PC-9 (cell line): ENCODE data around the gene SYDE1. TPM values are rescaled to one million over a fixed set of nuclear protein-coding genes. Genes with fewer than 3 reads are reported as not detected.

Source experiments
- BruUV-seq: library from RNA; stranded (reverse); fragments of 400-500 nt; replicated peaks from 2 replicates; lab custom pipeline; 2021; lab: Mats Ljungman, UMichigan
- CTCF ChIA-PET: fragments of 300-600 bp; sonication (Branson Sonifier 250); formaldehyde crosslinking; loops from one replicate; lab custom pipeline; 2022; ENCODE audit warnings: antibody characterized with exemption; lab: Charles Lee
- POLR2A ChIA-PET: fragments of 300-600 bp; sonication (Branson Sonifier 250); formaldehyde crosslinking; loops from one replicate; lab custom pipeline; 2022; ENCODE audit warnings: antibody characterized with exemption; ENCODE audit not compliant: unreplicated experiment; lab: Charles Lee
- DNase-seq, 2 experiments: peaks; one replicate each; pipeline versions ENCODE4 v3.0.0 to v3.0.0-alpha.2; 2015 to 2022; ENCODE audit warnings: mixed read lengths in 1 of 2
- H2AFZ ChIP-seq: fragments of 200-600 bp; sonication (generic); 2 replicates; pipeline ENCODE4 v1.8.1; 2017; ENCODE audit warnings: antibody characterized with exemption
- H3F3A ChIP-seq: fragments of 200-600 bp; sonication (generic); 2 replicates; pipeline ENCODE4 v1.8.1; 2017; ENCODE audit warnings: antibody characterized with exemption, mild to moderate bottlenecking, low read depth; ENCODE audit not compliant: insufficient read depth
- H3K27ac ChIP-seq: fragments of 200-600 bp; sonication (generic); 2 replicates; pipeline ENCODE4 v1.6.1; 2016; ENCODE audit warnings: mixed run types
- H3K27me3 ChIP-seq: fragments of 200-600 bp; sonication (generic); 2 replicates; pipeline ENCODE4 v1.6.1; 2016; ENCODE audit warnings: low read depth, mixed run types; ENCODE audit not compliant: insufficient read depth
- H3K36me3 ChIP-seq: fragments of 200-600 bp; sonication (generic); 2 replicates; pipeline ENCODE4 v1.6.1; 2016; ENCODE audit warnings: low read depth, mixed run types
- H3K4me1 ChIP-seq: fragments of 200-600 bp; sonication (generic); replicated peaks from 2 replicates; pipeline ENCODE4 v1.6.1; 2016; ENCODE audit warnings: mixed run types; ENCODE audit not compliant: insufficient read depth
- H3K4me2 ChIP-seq: fragments of 200-600 bp; sonication (generic); 2 replicates; pipeline ENCODE4 v1.6.1; 2017; ENCODE audit warnings: mixed run types
- H3K4me3 ChIP-seq: fragments of 200-600 bp; sonication (generic); 2 replicates; pipeline ENCODE4 v1.6.1; 2016; ENCODE audit warnings: mixed run types
- H3K79me2 ChIP-seq: fragments of 200-600 bp; sonication (generic); 2 replicates; pipeline ENCODE4 v1.6.1; 2017; ENCODE audit warnings: low read depth, mixed run types
- H3K9me2 ChIP-seq: fragments of 200-600 bp; sonication (generic); 2 replicates; pipeline ENCODE4 v1.8.1; 2017; ENCODE audit warnings: mild to moderate bottlenecking; ENCODE audit not compliant: insufficient read depth
- H3K9me3 ChIP-seq: fragments of 200-600 bp; sonication (generic); 2 replicates; pipeline ENCODE4 v1.8.1; 2016; ENCODE audit warnings: low read depth; ENCODE audit not compliant: insufficient read depth
- H4K20me1 ChIP-seq: fragments of 200-600 bp; sonication (generic); 2 replicates; pipeline ENCODE4 v1.8.1; 2017; ENCODE audit not compliant: insufficient read depth
- EZH2 ChIP-seq: fragments of 200-600 bp; sonication (generic); IDR thresholded peaks from 2 replicates; pipeline ENCODE4 v1.8.0; 2017; ENCODE audit warnings: antibody characterized with exemption, low read depth
- intact Hi-C: fragments of 100-400 bp; cut with micrococcal nuclease; formaldehyde crosslinking; loops from one replicate; pipeline ENCODE4 v1.10.0; 2022; ENCODE audit not compliant: unreplicated experiment
- total RNA-seq: library from RNA; stranded (reverse); gene quantifications from 2 replicates; pipeline ENCODE4 v1.2.3, GENCODE V29; 2021
- TF ChIP-seq, protein P1 (sequence below): fragments of 200-600 bp; sonication (generic); conservative IDR thresholded peaks from 2 replicates; pipeline ENCODE4 v1.6.1; 2017; ENCODE audit warnings: mixed run types, antibody characterized with exemption, mild to moderate bottlenecking, moderate library complexity

SYDE1 gene
- total RNA-seq, 1 experiment from 2014 or later, result 2.7 TPM

DNA sequence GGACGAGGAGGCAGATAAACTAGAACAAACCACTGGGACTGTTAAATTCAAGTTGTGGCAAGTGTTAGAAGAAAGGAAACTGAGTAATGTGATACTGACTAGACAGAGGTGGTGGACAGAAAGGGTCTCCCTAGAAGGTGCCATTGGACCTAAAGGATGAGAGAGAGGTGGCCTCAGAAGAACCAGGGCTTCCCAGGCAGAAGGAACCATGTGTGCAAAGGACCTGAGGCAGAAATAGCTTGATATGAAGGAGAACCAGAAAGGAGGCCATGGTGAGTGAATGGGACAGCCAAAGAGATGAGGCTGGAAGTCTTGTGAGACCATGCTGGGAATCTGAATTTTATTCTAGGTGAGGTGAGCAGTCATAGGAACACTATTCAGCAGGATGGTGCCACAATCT is 2.8 kb upstream of the SYDE1 start:
- Histone ChIP-seq H2AFZ (no peak overlapping the region), H3K79me2 (no peaks in the 10 kb centered on the region), H3K9me3 (peaks cover 15% of the 10 kb centered on the region), H3K27me3 (no peaks in the 10 kb centered on the region), H3K4me3 (no peak overlapping the region), H3K4me1 (peaks cover 10% of the 10 kb centered on the region; the same call in 1 of the 2 replicates), H3K36me3 (no peaks in the 10 kb centered on the region), H3K27ac (no peak overlapping the region), H3K9me2 (no peaks in the 10 kb centered on the region), H4K20me1 (no peaks in the 10 kb centered on the region), H3K4me2 (no peak overlapping the region), H3F3A (peaks cover 16% of the 10 kb centered on the region; the same call in 1 of the 2 replicates)
- TF ChIP-seq EZH2, result no peak
- TF ChIP-seq, protein P1, sequence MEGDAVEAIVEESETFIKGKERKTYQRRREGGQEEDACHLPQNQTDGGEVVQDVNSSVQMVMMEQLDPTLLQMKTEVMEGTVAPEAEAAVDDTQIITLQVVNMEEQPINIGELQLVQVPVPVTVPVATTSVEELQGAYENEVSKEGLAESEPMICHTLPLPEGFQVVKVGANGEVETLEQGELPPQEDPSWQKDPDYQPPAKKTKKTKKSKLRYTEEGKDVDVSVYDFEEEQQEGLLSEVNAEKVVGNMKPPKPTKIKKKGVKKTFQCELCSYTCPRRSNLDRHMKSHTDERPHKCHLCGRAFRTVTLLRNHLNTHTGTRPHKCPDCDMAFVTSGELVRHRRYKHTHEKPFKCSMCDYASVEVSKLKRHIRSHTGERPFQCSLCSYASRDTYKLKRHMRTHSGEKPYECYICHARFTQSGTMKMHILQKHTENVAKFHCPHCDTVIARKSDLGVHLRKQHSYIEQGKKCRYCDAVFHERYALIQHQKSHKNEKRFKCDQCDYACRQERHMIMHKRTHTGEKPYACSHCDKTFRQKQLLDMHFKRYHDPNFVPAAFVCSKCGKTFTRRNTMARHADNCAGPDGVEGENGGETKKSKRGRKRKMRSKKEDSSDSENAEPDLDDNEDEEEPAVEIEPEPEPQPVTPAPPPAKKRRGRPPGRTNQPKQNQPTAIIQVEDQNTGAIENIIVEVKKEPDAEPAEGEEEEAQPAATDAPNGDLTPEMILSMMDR, result no peak
- CTCF ChIA-PET, result no interaction called here
- intact Hi-C loops, result loop anchor here (10.0 kb wide), 1 partner anchor 150 kb away; no protein-coding TSS in a partner anchor
- DNase-seq, result no peak
- POLR2A ChIA-PET, result no interaction called here
- BruUV-seq, result no TSS peak

DNA sequence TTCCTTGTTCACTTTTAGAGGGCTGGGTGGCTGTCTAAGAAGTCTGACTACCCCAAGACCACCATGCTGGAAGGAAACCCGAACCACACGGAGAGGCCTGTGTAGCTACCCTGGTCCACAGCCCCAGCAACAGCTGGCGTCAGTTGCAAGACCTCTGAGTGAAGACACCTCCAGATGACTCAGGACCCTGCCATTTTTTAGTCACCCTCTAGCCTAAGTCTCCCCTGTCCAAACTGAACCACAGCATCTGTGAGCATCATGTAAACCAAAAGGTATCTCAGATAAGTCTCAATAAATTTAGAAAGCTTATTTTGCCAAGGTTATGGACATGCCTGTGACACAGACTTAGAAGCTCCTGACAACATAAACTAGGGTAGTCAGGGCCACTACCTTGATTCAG is 2.2 kb upstream of the SYDE1 start:
- Histone ChIP-seq H3K27ac (no peak overlapping the region), H3K4me2 (no peak overlapping the region), H3K27me3 (no peaks in the 10 kb centered on the region), H3K36me3 (no peaks in the 10 kb centered on the region), H3K9me3 (peaks cover 15% of the 10 kb centered on the region), H3K79me2 (no peaks in the 10 kb centered on the region), H4K20me1 (no peaks in the 10 kb centered on the region), H3K4me3 (no peak overlapping the region), H3K9me2 (no peaks in the 10 kb centered on the region), H3K4me1 (peaks cover 10% of the 10 kb centered on the region; the same call in 1 of the 2 replicates), H3F3A (peaks cover 16% of the 10 kb centered on the region; the same call in 1 of the 2 replicates), H2AFZ (no peak overlapping the region)
- ChIA-PET POLR2A (no interaction called here), CTCF (no interaction called here)
- intact Hi-C loops, result loop anchor here (10.0 kb wide), 1 partner anchor 150 kb away; no protein-coding TSS in a partner anchor
- BruUV-seq, result no TSS peak
- no peak for DNase-seq
- no peak for TF ChIP-seq EZH2
- TF ChIP-seq, protein P1, result no peak

DNA sequence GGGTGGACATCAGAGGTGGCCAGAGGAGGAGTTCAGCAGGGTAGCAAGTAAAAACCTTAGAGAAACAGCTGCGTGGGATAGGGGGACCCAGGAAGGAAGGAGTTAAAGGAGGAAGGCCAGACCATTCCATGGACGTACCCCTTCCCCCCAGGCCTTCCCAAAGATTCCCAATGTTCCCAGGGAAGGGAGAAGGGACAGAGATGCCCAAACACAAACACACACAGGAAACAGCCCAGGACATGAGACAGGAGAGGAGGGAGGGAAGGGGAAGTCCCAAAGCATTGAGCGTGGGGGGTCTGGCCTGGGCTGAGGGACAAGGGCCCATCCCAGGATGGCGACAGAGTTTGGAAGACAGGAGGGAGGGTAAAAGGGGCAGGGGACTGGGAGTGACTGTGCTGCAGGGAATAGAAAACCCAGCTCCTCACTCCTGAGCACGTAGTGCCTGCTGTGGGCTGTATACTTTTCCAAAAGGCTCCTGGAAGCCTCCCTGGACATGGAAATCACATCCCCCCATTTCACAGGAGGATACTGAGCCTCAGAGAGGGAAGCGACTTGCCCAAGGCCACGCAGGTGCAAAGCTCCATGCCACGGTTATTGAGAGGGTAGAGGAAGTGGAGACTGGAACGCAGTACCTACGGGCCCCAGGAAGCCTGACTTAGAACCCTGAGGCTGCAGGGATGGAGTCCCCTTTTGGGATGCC is 1.1 kb downstream of the SYDE1 start:
- Histone ChIP-seq H3K79me2 (no peaks in the 10 kb centered on the region), H3F3A (peaks cover 40% of the 10 kb centered on the region; the same call in 1 of the 2 replicates), H3K27me3 (no peaks in the 10 kb centered on the region), H3K4me1 (peaks cover 10% of the 10 kb centered on the region; the same call in 1 of the 2 replicates), H3K4me3 (peak overlapping the region; percentile 67; the same call in 1 of the 2 replicates), H4K20me1 (no peaks in the 10 kb centered on the region), H2AFZ (no peak overlapping the region), H3K36me3 (no peaks in the 10 kb centered on the region), H3K9me3 (peaks cover 15% of the 10 kb centered on the region), H3K4me2 (peak overlapping the region; percentile 81), H3K9me2 (no peaks in the 10 kb centered on the region), H3K27ac (no peak overlapping the region)
- intact Hi-C loops, result loop anchor here (10.0 kb wide), 1 partner anchor 147 kb away; no protein-coding TSS in a partner anchor
- CTCF ChIA-PET, result no interaction called here
- BruUV-seq, result TSS peak; percentile 26
- POLR2A ChIA-PET, result no interaction called here
- TF ChIP-seq, protein P1, result no peak
- no peak for TF ChIP-seq EZH2
- DNase-seq, result no peak
